H9 (cell line): ENCODE results near the gene VSX1. TPM values are rescaled to one million over a fixed set of nuclear protein-coding genes. Genes with fewer than 3 reads are reported as not detected.
A peak's percentile ranks its signal among the peaks of the same experiment; 100 is the strongest.

Source experiments
- DNase-seq: peaks from one replicate; pipeline ENCODE4 v3.0.0-alpha.2; 2017
- H2AFZ ChIP-seq: one replicate; pipeline ENCODE4 v1.6.1; 2013; ENCODE audit warnings: mild to moderate bottlenecking, low read length, control low read depth, moderate library complexity
- H2AK5ac ChIP-seq: 2 replicates; pipeline ENCODE4 v1.6.1; 2013; ENCODE audit warnings: low read length, control low read depth, mixed read lengths; ENCODE audit not compliant: insufficient read length
- H2BK120ac ChIP-seq: one replicate; pipeline ENCODE4 v1.6.1; 2013; ENCODE audit warnings: low read depth, mild to moderate bottlenecking, low read length, control low read depth, inconsistent platforms; ENCODE audit not compliant: poor library complexity, severe bottlenecking
- H2BK12ac ChIP-seq: 2 replicates; pipeline ENCODE4 v1.6.1; 2013; ENCODE audit warnings: low read length, control low read depth, mixed read lengths, low read depth; ENCODE audit not compliant: insufficient read length
- H2BK15ac ChIP-seq: 2 replicates; pipeline ENCODE4 v1.6.1; 2013; ENCODE audit warnings: low read depth, low read length, control low read depth
- H2BK20ac ChIP-seq: one replicate; pipeline ENCODE4 v1.6.1; 2013; ENCODE audit warnings: low read depth, mild to moderate bottlenecking, low read length, control low read depth, inconsistent platforms; ENCODE audit not compliant: poor library complexity, severe bottlenecking
- H2BK5ac ChIP-seq: 2 replicates; pipeline ENCODE4 v1.6.1; 2013; ENCODE audit warnings: low read length, control low read depth, mixed read lengths; ENCODE audit not compliant: insufficient read length
- H3K14ac ChIP-seq: 2 replicates; pipeline ENCODE4 v1.6.1; 2013; ENCODE audit warnings: low read length, control low read depth; ENCODE audit not compliant: insufficient read depth
- H3K18ac ChIP-seq: 2 replicates; pipeline ENCODE4 v1.6.1; 2013; ENCODE audit warnings: low read depth, mild to moderate bottlenecking, mixed read lengths, low read length, control low read depth; ENCODE audit not compliant: insufficient read length
- H3K23ac ChIP-seq: 2 replicates; pipeline ENCODE4 v1.6.1; 2013; ENCODE audit warnings: low read length, control low read depth, mixed read lengths, low read depth; ENCODE audit not compliant: insufficient read length
- H3K23me2 ChIP-seq: 2 replicates; pipeline ENCODE4 v1.6.1; 2013; ENCODE audit warnings: low read depth, mild to moderate bottlenecking, mixed read lengths, low read length, control low read depth; ENCODE audit not compliant: insufficient read length, poor library complexity, severe bottlenecking
- H3K27ac ChIP-seq: 2 replicates; pipeline ENCODE4 v1.5.1; 2013; ENCODE audit warnings: low read length, control low read depth, mixed read lengths, low read depth; ENCODE audit not compliant: insufficient read length
- H3K27me3 ChIP-seq: 2 replicates; pipeline ENCODE4 v1.6.1; 2013; ENCODE audit warnings: low read length, control low read depth, inconsistent platforms; ENCODE audit not compliant: insufficient read depth
- H3K4ac ChIP-seq: 2 replicates; pipeline ENCODE4 v1.6.1; 2013; ENCODE audit warnings: low read depth, mild to moderate bottlenecking, control low read depth, inconsistent platforms, low read length, moderate library complexity
- H3K4me1 ChIP-seq: 2 replicates; pipeline ENCODE4 v1.6.1; 2013; ENCODE audit warnings: low read length, control low read depth, inconsistent platforms; ENCODE audit not compliant: insufficient read depth
- H3K4me2 ChIP-seq: 2 replicates; pipeline ENCODE4 v1.6.1; 2013; ENCODE audit warnings: low read length, control low read depth, mixed read lengths; ENCODE audit not compliant: insufficient read length, insufficient read depth
- H3K56ac ChIP-seq: 2 replicates; pipeline ENCODE4 v1.6.1; 2013; ENCODE audit warnings: low read depth, mild to moderate bottlenecking, mixed read lengths, low read length, control low read depth; ENCODE audit not compliant: insufficient read length
- H3K79me1 ChIP-seq: 2 replicates; pipeline ENCODE4 v1.6.1; 2013; ENCODE audit warnings: low read depth, mild to moderate bottlenecking, moderate library complexity, low read length, control low read depth, inconsistent platforms; ENCODE audit not compliant: insufficient read depth, poor library complexity, severe bottlenecking
- H3K79me2 ChIP-seq: 2 replicates; pipeline ENCODE4 v1.6.1; 2013; ENCODE audit warnings: low read length, control low read depth, inconsistent platforms; ENCODE audit not compliant: insufficient read depth
- H3K9ac ChIP-seq: 2 replicates; pipeline ENCODE4 v1.6.1; 2013; ENCODE audit warnings: low read length, control low read depth, mixed read lengths; ENCODE audit not compliant: insufficient read length; ENCODE audit errors: extremely low read depth
- H3K9me3 ChIP-seq: one replicate; pipeline ENCODE4 v1.6.1; 2013; ENCODE audit warnings: low read depth, low read length, inconsistent platforms; ENCODE audit not compliant: control insufficient read depth
- H3T11ph ChIP-seq: one replicate; pipeline ENCODE4 v1.6.1; 2013; ENCODE audit warnings: mild to moderate bottlenecking, low read length, control low read depth, inconsistent platforms
- H4K20me1 ChIP-seq: one replicate; pipeline ENCODE4 v1.6.1; 2013; ENCODE audit not compliant: control insufficient read depth, insufficient read length, insufficient read depth
- H4K5ac ChIP-seq: 2 replicates; pipeline ENCODE4 v1.6.1; 2013; ENCODE audit warnings: low read depth, mild to moderate bottlenecking, mixed read lengths, low read length, control low read depth; ENCODE audit not compliant: insufficient read length
- H4K8ac ChIP-seq: replicated peaks from 2 replicates; pipeline ENCODE4 v1.6.1; 2013; ENCODE audit warnings: low read length, control low read depth, mixed read lengths, low read depth; ENCODE audit not compliant: insufficient read length
- H4K91ac ChIP-seq: 2 replicates; pipeline ENCODE4 v1.6.1; 2013; ENCODE audit warnings: low read depth, mild to moderate bottlenecking, moderate library complexity, mixed read lengths, low read length, control low read depth; ENCODE audit not compliant: insufficient read length
- H3K27ac Mint-ChIP-seq, 3 experiments: 2 replicates in 2 of 3; 3 replicates in 1 of 3; pipeline ENCODE4 v1.8.0; 2020 to 2021; ENCODE audit warnings: mixed read lengths in 3 of 3, mild to moderate bottlenecking in 1 of 3, moderate library complexity in 1 of 3
- H3K27me3 Mint-ChIP-seq: 2 replicates; pipeline ENCODE4 v1.8.0; 2021; ENCODE audit warnings: low read depth, mild to moderate bottlenecking, moderate library complexity, mixed read lengths
- H3K36me3 Mint-ChIP-seq, 3 experiments: 2 replicates in 2 of 3; 3 replicates in 1 of 3; pipeline ENCODE4 v1.8.0; 2020 to 2021; ENCODE audit warnings: low read depth in 3 of 3, mixed read lengths in 3 of 3; ENCODE audit not compliant: insufficient read depth in 1 of 3
- H3K4me1 Mint-ChIP-seq, 2 experiments: 2 replicates each; pipeline ENCODE4 v1.8.0; 2020; ENCODE audit warnings: mixed read lengths in 2 of 2
- H3K4me3 Mint-ChIP-seq, 2 experiments: 2 replicates in 1 of 2; 3 replicates in 1 of 2; pipeline ENCODE4 v1.8.0; 2020 to 2021; ENCODE audit warnings: mild to moderate bottlenecking in 2 of 2, mixed read lengths in 2 of 2, moderate library complexity in 1 of 2
- H3K9me3 Mint-ChIP-seq, 2 experiments: 2 replicates in 1 of 2; 3 replicates in 1 of 2; pipeline ENCODE4 v1.8.0; 2020; ENCODE audit warnings: mild to moderate bottlenecking in 2 of 2, mixed read lengths in 2 of 2, moderate library complexity in 1 of 2
- CTCF ChIP-seq: fragments of 200-600 bp; sonication (generic); conservative IDR thresholded peaks from 3 replicates; pipeline ENCODE4 v1.8.0; 2021; ENCODE audit warnings: antibody characterized with exemption, mild to moderate bottlenecking
- WGBS: extraction: QIAGEN DNeasy Blood & Tissue Kit; methylation state at CpG from one replicate; pipeline ENCODE4 v1.1.7; 2013; ENCODE audit warnings: missing lambda C conversion rate, low lambda C conversion rate, mixed read lengths; ENCODE audit not compliant: insufficient read length; ENCODE audit errors: extremely low coverage; 5-methylcytosine and 5-hydroxymethylcytosine counted together
- total RNA-seq: library from RNA; stranded (reverse); gene quantifications from 2 replicates; pipeline ENCODE4 v1.2.1, GENCODE V29; 2021

Gene VSX1
- total RNA-seq, 1 experiment from 2014 or later: not detected

GRCh38 chr20:25072226-25072811 lies 9.6 kb downstream of the VSX1 start:
- H3K4me1 Mint-ChIP-seq: peaks cover 10 to 12% of the 10 kb centered on the region in 2 experiments
- Histone ChIP-seq H3T11ph (no peak overlapping the region), H4K20me1 (peaks cover 2% of the 10 kb centered on the region), H3K4ac (no peak overlapping the region), H3K9ac (no peak overlapping the region), H3K9me3 (no peaks in the 10 kb centered on the region), H3K23me2 (no peaks in the 10 kb centered on the region), H3K27me3 (no peaks in the 10 kb centered on the region; the same call in 1 of the 2 replicates), H2AFZ (no peak overlapping the region), H4K91ac (no peak overlapping the region), H3K79me2 (no peaks in the 10 kb centered on the region), H3K23ac (no peak overlapping the region), H3K4me2 (no peak overlapping the region), H3K56ac (no peak overlapping the region), H3K18ac (no peak overlapping the region), H2AK5ac (no peak overlapping the region), H3K79me1 (no peaks in the 10 kb centered on the region), H2BK12ac (no peak overlapping the region), H4K5ac (no peak overlapping the region), H2BK120ac (no peak overlapping the region), H2BK20ac (no peak overlapping the region), H2BK15ac (no peak overlapping the region), H2BK5ac (no peak overlapping the region), H4K8ac (no peak overlapping the region), H3K27ac (no peak overlapping the region), H3K4me1 (no peaks in the 10 kb centered on the region; the same call in 1 of the 2 replicates), H3K14ac (no peak overlapping the region)
- no peak for TF ChIP-seq CTCF
- H3K27me3 Mint-ChIP-seq: peaks cover 78% of the 10 kb centered on the region
- no peaks in the 10 kb centered on the region for H3K36me3 Mint-ChIP-seq
- H3K27ac Mint-ChIP-seq: no peak overlapping the region
- DNase-seq: no peak
- H3K4me3 Mint-ChIP-seq: peak overlapping the region in 1 of 2 experiments; percentile 21; a peak in 1 of 5 replicates
- no peaks in the 10 kb centered on the region; a peak in 1 of 5 replicates for H3K9me3 Mint-ChIP-seq
- no CpG with 5 or more reads among the region's 7 CpGs for WGBS
